Stimulated activated naive CD4-positive, alpha-beta T cell treated with Interleukin-2 at 50 U/mL for 16 hours (primary cell): ENCODE data around the gene FAM20C.

Experiments used
- DNase-seq: peaks from one replicate; lab custom pipeline; 2025; lab: John Stamatoyannopoulos, UW

Gene FAM20C

DNA sequence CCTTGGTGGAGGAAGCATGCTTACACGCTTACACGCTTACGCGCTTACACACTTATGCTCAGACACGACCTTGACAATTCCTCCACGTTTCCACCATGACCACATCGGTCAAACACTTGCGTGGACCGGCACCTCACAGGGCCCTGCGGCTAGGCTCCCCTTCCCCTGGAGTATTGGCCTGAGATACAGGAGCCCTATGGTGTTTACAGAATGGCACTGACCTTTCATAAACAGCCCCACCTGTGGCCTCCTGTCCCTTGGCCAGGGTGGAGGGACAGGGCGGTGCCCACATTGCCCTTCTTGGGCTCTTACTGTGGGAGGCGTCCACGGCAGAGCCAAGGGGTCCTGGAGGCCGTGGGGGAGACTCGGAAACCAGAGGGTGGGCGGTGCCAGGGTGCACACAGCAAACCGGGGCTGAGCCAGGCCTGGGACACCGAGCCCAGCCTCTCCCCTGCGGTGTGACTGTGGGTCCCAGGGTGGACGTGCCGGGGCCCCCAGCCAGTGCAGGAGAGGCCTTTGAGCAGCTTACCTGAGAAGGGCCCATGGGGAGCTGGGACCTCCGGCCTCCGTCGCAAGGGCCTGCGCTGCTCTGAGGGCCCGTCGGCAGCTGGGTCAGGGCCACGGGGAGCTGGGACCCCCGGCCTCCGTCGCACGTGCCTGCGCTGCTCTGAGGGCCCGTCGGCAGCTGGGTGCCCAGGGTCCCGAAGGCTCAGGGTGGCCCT, 53.4 kb downstream of the FAM20C start:
- no peak for DNase-seq

DNA sequence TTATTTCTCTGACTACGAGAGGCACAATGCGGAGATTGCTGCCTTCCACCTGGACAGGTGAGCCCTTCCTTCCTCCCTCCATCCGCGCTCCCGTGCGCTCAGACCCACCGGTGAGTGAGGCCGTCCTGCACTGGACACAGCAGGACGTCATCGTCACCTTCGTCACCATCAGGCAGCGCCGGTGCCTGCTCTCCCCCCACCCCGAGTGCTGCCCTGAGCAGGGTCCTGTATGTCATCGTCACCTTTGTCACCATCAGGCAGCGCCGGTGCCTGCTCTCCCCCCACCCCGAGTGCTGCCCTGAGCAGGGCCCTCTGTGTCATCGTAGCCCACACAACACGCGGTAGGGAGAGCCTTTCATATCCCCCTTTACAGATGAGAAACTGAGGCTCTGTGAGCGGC, 54.1 kb downstream of the FAM20C start:
- DNase-seq = no peak

DNA sequence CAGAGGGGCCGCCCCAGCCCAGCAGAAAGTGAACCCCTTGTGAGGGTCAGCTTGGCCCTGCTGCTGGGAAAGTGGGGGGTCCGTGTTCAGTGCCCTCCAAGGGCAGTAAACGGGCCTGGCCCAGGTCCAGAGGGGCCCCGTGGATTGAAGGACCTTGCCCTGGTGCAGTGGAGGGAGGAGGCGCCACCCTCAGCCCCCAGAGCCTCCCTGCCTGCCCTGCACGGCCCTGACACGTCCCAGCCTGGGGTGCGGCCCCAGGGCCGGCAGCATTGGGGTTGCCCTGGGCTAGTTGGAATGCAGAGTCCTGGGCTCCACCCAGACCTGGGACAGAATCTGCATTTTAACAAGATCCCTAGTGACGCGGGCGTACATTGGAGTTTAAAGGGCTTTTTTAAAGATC, 54.8 kb downstream of the FAM20C start:
- DNase-seq = no peak

DNA sequence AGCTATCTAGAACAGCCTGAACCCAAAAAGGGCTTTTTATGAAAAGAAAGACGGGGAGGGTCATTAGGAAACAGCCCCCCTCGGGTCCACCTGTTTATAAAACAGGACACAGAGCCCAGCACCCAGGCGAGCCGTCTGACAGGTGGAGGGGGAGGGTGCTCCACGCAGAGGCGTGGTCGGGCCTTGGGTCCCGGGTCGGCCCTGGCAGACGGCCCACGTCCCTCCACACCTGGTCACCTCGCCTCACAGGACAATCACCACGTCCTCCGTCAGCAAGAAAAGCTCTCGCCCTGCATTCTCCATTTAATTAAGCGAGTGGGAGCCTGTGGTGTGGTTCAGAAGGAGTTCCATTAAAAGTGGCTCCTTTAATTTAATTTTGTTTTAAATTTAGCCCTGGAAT, 55.3 kb downstream of the FAM20C start:
- DNase-seq = no peak

DNA sequence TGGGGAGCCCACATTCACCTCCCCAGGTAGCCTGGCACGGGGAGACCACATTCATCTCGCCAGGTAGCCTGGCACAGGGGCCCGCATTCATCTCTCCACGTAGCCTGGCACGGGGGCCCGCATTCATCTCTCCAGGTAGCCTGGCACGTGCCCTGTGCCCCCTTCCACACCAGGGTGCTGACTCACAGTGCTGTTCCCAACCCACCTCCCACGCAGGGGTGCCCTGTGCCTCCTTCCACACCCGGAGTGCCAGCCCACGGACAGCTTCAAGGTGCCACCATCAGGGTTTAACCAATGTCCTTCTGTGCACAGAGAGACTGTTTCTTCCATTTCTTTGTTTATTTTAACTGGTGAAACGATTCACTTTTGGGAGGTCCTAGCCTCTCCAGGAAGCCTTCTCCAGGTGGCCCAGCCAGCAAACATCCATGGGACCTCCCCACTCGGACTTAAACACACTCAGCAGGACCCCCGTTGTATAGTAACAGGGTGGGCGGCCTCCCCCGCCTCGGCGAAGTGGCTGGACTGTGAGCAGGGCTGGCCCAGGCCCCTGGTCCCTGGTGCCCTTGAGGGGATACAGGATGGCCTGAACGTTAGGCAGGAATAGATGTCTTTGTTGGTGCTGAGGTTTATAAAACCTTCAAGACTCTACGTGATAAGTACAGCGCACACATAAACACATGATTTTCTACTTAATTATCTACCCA, 56.5 kb downstream of the FAM20C start:
- DNase-seq = no peak

DNA sequence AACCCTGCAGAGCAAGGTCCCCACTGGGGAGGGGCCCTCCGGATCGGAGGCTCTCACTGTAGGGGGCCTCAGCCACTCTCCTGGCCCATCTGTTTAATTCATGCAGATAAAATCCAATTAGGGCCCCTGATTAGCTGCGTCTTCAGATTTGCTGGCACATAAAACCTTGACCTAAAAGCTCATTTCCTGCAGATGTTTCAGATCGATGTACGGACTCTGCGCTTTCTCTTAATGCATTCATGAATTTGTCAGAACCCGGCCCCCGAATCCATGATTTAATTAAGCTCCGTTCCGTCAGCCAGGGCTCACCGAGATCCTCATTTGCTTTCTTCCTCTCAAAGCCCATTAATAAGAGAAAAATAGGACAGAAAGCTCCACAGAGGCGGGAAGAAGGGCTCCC, 57.6 kb downstream of the FAM20C start:
- no peak for DNase-seq

DNA sequence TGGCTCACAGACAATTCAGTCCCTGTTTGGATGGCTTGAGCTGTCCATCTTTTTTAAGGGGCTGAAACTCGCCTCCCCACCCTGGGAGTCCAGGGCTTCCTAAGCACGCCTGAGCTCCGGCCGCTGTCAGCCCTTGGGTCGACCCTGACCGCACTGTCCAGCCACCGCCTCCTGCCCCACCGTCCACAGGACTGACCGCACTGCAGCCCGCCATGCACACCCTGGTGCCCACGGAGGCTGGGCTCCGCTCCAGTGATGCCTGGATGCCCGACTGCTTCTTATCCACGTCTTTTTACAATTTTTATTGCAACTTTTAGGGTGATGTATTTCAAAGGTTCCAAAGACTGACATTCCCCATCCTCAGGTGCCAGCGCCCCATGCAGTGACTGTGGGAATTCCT, 58.2 kb downstream of the FAM20C start:
- no peak for DNase-seq

DNA sequence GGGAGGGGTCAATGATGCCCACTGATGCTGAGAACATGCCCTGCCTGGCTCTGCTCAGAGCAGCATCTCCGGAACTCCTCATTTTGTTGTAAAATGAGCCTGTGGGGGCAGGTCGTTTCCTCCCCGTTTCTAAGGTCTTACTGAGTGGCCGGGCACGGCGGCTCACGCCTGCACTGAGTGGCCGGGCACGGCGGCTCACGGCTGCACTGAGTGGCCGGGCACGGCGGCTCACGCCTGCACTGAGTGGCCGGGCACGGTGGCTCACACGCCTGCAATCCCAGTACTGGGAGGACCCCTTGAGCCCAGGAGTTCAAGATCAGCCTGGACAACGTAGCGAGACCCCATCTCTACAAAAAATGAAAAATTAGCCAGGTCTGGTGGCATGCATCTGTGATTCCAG, 58.6 kb downstream of the FAM20C start:
- no peak for DNase-seq

DNA sequence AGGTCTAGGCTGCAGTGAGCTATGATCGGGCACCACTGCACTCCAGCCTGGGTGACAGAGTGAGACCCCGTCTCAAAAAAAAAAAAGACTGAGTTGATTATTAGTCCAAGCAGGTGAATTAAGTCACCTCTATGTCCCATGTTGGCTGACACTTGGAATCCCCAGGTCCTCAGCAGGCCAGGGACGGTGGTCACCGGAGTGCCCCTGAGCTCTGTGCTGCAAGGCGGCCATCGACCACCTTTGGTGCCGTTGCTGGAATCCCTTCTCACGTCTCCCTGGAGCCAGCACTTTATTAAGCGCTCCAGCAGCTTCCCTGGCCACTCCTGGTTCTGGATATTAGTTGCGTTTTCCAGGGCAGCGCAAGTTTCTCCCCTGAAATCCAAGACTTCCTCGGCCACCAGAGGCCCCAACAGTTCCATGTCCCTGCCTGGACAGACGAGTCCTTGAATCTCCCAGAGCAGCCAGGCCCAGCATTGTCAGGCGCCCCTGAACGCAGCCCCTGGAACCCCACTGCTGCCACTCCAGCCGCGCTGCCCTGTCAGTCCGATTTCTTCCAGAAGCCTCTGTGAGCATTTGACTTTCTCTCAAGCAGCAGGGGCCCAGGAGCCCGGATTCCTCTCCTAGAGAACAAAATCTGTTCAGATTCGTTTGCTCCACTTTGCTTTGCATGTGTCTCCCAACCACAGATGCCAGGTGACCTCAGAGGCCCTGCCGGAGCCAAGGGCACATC, 59.2 kb downstream of the FAM20C start:
- DNase-seq = no peak

DNA sequence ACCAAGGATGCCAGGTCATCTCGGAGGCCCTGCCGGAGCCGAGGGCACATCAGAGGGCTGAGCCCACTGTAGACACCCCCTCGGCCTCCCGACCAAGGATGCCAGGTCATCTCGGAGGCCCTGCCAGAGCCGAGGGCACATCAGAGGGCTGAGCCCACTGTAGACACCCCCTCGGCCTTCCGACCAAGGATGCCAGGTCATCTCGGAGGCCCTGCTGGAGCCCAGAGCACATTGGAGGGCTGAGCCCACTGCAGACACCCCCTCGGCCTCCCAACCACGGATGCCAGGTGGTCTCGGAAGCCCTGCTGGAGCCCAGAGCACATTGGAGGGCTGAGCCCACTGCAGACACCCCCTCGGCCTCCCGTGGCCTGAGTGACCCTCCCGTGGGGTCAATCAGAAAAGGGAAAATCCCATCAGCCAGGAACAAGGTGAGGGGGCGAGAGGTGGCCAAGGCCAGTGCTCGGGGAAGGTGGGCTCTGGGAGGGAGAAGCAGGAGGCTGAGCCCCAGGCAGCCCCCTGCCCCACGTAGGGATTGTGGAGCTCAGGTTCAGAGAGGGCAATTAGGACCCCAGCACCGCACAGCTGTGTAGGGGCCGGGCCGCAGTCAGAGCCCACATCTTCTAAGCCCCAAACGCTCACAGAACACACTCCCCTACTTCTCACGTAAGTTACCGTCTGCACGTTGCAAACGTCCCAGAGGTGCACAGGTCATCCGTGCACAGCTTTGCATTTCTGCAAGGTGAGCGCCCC, 60.0 kb downstream of the FAM20C start:
- no peak for DNase-seq

DNA sequence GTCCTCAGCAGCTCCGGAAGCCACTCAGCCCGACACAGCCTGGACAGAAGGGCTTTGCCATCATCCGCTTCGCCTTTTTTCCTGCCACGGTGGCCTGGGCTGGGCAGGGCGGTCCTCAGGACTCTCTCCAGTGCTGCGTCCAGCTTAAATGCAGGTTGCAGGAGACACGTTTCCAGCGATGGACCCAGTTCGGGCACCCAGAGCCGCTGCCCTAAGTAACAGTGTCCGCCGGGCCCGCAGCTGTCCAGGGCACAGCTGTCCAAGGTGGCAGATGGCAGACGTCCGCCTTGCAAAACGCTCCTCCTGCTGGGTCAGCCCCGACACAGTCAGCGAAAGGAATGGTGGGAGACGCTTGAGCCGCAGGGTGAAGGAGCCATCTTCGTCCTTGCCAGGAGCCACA, 60.6 kb downstream of the FAM20C start:
- DNase-seq = no peak

DNA sequence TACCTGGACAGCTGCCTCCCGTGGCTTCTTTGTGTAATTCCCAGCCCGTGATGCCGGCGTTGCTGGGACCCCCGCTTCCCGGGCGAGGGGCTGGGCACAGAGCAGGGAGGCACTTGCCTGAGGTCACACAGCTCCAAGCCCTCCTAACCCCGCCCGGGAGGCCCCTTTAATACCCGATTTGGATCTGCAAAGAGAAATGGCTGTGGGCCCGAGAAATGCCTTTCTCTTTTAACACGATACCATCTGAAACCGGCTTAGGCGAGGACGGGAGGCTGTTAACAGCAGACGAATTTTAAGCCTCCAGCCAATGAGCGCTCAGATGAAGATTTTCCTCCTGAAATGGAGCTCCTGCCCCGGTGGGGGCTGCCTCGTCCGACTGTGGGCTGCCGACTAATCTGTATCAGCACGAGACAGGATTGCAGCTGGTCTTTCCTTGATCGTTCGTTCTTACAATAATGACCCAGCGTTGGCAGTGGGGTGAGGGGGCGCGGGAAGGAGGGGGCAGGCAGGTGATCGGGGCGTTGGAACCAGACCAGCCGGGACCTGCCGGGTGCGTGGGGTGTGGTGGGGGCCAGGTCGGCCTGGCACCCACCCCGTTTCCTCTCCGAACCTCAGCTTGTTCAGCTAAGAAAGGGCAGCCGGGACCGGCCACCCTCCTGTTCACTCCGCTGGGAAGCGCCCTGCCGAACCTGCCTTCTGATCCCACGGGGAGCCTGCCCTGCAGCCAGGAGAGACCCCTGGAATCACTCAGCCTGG, 61.4 kb downstream of the FAM20C start:
- DNase-seq = no peak

DNA sequence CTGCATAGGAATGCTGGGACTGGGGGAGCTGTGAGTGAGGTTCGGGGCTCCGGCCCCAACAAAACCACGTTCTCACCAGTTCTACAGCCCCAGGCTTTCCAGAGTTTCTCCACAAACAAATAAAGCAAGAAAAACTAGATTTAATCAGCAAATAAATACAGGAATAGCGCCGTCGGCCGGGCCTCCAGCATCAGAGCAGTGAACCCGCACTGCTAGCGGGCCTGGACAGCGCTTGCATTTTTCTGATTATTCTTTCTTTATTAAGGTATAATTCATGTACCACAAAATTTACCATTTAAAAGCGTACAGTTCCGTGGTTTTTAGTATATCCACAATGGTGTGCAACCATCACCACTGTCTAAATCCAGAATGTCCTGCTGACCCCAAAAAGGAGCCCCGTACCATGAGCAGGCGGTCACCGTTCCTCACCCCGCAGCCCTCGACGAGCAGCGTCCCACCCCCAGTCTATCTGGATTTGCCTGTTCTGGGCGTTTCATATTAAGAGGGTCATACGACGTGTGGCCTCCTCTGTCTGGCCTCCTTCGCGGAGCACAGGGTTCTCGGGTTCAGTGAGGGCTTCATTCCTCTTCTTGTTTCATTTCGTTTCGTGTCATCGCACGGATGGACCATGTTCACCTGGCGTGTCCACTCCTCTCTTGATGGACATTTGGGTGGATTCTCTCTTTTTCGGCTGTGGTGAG, 62.1 kb downstream of the FAM20C start:
- no peak for DNase-seq

DNA sequence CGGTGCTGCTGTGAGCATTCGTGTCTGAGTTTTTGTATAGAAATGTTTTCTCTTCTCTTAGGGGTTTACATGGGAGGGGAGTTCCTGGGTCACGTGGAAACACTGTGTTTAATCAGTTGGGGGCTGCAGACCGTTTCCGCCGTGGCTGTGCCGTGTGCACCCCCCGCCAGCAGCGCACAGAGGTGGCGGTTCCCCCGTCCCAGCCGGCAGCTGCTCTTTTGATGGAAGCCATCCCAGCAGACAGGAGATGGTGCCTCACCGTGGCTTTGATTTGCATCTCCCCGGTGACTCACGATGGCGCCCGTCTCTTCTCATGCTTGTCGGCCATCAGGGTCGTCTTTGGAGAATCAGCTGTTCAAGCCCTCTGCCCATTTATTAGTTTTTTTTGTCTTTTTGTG, 62.7 kb downstream of the FAM20C start:
- DNase-seq = no peak

DNA sequence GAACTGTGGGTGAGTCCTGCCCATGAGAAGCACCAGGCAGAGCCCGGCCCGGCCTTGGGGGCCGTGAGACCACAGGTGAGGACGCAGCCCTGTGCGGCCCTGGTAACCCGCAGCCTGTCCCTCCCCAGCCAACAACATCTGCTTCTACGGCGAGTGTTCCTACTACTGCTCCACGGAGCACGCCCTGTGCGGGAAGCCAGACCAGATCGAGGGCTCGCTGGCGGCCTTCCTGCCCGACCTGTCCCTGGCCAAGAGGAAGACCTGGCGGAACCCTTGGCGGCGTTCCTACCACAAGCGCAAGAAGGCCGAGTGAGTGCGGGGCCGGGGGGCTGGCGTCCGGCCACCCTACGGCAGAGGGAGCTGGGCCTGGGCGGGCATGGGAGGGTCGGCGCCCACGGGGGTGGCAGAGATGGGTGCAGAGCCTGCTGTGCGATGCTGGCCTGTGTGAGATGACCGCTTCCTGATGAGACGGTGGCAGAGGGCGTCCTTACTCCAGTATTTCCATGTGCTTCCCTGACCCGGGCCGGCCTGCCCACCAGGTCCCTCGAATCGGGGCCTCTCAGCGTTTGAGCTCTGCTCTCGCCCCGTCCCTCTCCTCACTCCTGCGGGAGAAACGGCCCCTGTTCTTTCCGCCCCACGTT, 63.5 kb downstream of the FAM20C start:
- no peak for DNase-seq

DNA sequence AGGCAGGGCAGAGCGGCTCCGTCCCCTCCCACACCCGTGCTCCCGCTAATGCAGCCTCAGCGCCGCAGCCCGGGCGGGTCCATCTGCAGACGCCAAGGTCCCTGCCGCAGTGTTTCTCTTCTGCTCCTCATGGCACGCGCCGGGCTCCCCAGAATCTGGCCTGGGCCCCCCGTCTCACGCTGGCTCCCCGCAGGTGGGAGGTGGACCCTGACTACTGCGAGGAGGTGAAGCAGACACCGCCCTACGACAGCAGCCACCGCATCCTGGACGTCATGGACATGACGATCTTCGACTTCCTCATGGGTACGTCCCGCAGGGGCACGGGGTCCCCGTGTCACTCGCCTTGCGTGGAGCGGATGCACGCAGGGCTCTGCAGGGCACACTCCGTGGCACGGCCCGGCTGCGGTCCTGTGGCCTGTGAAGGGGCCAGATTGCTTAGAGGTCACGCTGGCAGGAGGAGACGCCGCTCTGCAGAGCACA, 64.1 kb downstream of the FAM20C start:
- no peak for DNase-seq

DNA sequence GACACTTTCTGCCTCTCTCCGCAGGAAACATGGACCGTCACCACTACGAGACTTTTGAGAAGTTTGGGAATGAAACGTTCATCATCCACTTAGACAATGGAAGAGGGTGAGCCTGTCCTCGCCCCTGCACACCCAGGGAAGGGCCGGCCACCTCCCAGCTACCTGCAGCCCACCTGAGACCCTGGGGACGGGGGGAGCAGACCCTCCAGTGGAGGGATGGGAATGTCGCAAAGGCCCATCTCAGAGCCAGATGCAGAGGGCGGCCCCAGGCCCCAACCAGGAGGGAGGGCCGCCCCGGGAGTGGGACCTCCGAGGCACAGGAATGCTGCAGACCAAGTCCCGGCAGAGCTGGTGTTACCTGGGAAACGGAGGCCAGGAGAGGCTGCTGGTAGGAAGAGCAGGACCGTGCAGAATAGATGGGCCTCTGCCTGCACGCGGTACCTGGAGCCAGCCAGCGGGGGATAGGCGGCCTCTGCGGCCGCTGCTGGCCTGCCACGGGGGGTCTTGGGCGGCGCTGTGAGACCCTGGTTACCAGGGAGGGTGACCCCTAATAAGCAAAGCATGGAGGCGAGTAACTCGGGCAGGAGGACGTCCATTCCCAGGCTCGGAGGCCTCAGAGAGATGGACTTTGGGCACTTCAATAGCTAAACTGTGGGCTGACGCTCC, 64.7 kb downstream of the FAM20C start:
- DNase-seq = no peak

DNA sequence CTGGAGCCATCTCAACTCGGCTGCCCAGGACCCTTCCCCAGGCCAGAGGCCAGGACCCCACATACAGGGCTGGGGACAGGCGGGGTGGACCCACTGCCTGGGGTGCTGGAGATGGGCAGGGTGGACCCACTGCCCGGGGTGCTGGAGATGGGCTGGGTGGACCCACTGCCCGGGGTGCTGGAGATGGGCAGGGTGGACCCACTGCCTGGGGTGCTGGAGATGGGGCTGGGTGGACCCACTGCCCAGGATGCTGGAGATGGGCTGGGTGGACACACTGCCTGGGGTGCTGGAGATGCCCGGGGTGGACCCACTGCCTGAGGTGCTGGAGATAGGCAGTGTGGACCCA, 65.2 kb downstream of the FAM20C start:
- no peak for DNase-seq

DNA sequence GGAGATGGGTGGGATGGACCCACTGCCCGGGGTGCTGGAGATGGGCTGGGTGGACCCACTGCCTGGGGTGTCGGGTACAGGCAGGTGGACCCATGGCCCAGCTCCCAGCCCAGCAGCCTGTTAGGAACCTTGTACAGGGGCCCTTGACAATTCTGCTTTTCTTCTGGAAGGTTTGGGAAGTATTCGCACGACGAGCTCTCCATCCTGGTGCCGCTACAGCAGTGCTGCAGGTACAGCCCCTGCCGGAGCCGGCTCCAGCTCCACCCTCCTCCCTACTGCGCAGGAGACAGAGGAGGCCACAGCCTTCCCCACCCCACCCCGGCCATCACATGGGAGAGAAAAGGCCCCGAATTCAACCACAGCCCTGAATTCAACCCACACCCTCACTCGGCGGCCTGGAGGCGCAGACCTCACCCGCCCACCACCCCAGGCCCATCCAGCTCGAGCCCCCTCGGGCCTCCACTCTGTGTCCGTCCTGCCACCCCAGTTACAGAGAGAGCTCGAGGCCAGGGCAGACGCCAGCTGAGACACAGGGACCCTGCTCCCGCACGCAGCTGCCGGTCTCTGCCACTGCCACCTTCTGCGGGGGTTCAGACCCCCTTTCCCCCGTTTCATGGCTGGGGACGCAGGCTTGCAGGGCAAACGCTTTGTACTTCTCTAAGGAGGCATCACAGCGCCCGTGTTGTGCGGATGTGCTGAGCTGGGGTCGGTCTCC, 66.3 kb downstream of the FAM20C start:
- DNase-seq = no peak

DNA sequence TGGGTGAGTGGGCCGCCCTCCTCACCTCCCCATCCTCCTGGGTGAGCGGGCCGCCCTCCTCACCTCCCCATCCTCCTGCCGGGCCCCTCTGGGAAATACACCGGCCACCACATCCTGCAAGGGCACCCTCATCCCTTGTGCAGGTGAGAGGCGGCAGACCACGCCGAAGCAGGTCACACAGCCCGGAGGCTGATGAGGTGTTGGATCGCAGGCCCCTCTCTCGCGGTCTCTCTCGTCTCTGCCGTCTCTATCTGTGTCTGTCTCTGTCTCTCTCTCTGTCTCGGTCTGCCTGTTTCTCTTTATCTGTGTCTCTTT, 66.8 kb downstream of the FAM20C start:
- no peak for DNase-seq
